Brain microvascular endothelial cell (primary cell): Measurements from ENCODE around the gene TSPO.

ENCODE experiments used
- DNase-seq: peaks from one replicate; pipeline ENCODE4 v3.0.0-alpha.2; 2020
- H3K27ac ChIP-seq: fragments of 250-450 bp; sonication (Bioruptor Pico); 2 replicates; pipeline ENCODE4 v1.5.1; 2020; ENCODE audit warnings: mild to moderate bottlenecking, moderate library complexity
- H3K27me3 ChIP-seq: fragments of 250-450 bp; sonication (Bioruptor Pico); replicated peaks from 2 replicates; pipeline ENCODE4 v1.5.1; 2020; ENCODE audit warnings: mild to moderate bottlenecking
- H3K36me3 ChIP-seq: fragments of 250-450 bp; sonication (Bioruptor Pico); replicated peaks from 2 replicates; pipeline ENCODE4 v1.5.1; 2020; ENCODE audit warnings: mild to moderate bottlenecking
- H3K4me3 ChIP-seq: 2 replicates; pipeline ENCODE4 v1.5.1; 2011; ENCODE audit warnings: low read depth, mild to moderate bottlenecking, control low read depth, low read length, moderate library complexity
- CTCF ChIP-seq: IDR thresholded peaks from 2 replicates; pipeline ENCODE4 v1.5.1; 2011; ENCODE audit warnings: low read depth, mild to moderate bottlenecking, moderate library complexity, low read length, control low read depth, inconsistent platforms; ENCODE audit errors: missing control alignments
- in situ Hi-C: cut with HindIII; loops from 2 replicates; pipeline ENCODE4 v1.10.0; 2017; ENCODE audit warnings: low sequenced_read_pairs, low pct_ligation_motif_present

The TSPO gene

GRCh38 chr22:43166132-43166930 lies 15.0 kb downstream of the TSPO start:
- TF ChIP-seq CTCF = no peak
- H3K36me3 ChIP-seq = peaks cover 21% of the 10 kb centered on the region
- in situ Hi-C loops = no loop called here

GRCh38 chr22:43167001-43167589 lies 15.7 kb downstream of the TSPO start:
- Histone ChIP-seq H3K4me3 (no peak overlapping the region), H3K36me3 (peaks cover 26% of the 10 kb centered on the region), H3K27me3 (no peaks in the 10 kb centered on the region), H3K27ac (no peak overlapping the region)
- TF ChIP-seq CTCF = no peak
- in situ Hi-C loops = no loop called here
- no peak for DNase-seq

More at GRCh38 chr22:43166132-43166930, 15.0 kb downstream of the TSPO start:
- DNase-seq = no peak
- no peaks in the 10 kb centered on the region for H3K27me3 ChIP-seq
- H3K27ac ChIP-seq = no peak overlapping the region
- H3K4me3 ChIP-seq = no peak overlapping the region

- Histone ChIP-seq H3K36me3 (peaks cover 26% of the 10 kb centered on the region), H3K27me3 (no peaks in the 10 kb centered on the region), H3K4me3 (no peak overlapping the region), H3K27ac (peak overlapping the region; percentile 47)
- no peak for TF ChIP-seq CTCF
- in situ Hi-C loops = no loop called here
- peak; percentile 55 for DNase-seq
Measured at GRCh38 chr22:43168471-43169309, 17.3 kb downstream of the TSPO start.

GRCh38 chr22:43169310-43170130 lies 18.2 kb downstream of the TSPO start:
- in situ Hi-C loops = no loop called here
- no peak for DNase-seq
- peaks cover 33% of the 10 kb centered on the region for H3K36me3 ChIP-seq
- no peak overlapping the region for H3K27ac ChIP-seq
- H3K27me3 ChIP-seq = no peaks in the 10 kb centered on the region
- H3K4me3 ChIP-seq = no peak overlapping the region
- TF ChIP-seq CTCF = no peak

GRCh38 chr22:43170131-43170480 lies 18.7 kb downstream of the TSPO start:
- Histone ChIP-seq H3K27ac (no peak overlapping the region), H3K36me3 (peaks cover 37% of the 10 kb centered on the region), H3K27me3 (no peaks in the 10 kb centered on the region), H3K4me3 (no peak overlapping the region)
- TF ChIP-seq CTCF = no peak
- in situ Hi-C loops = no loop called here
- no peak for DNase-seq
